Bronchial epithelial cell (primary cell): ENCODE data around the gene CLEC7A. TPM values are rescaled to one million over a fixed set of nuclear protein-coding genes. Genes with fewer than 3 reads are reported as not detected.

Source experiments
- DNase-seq: peaks from one replicate; pipeline ENCODE4 v3.0.0-alpha.2; 2010; ENCODE audit warnings: low read depth
- FAIRE-seq: peaks from 2 replicates; lab custom pipeline; 2011; peaks lifted over from hg19 to GRCh38; lab: Jason Lieb, UNC
- H3K27me3 ChIP-seq: 2 replicates; pipeline ENCODE4 v1.5.1; 2011; ENCODE audit warnings: low read length; ENCODE audit not compliant: control insufficient read depth, insufficient read depth
- H3K36me3 ChIP-seq: 2 replicates; pipeline ENCODE4 v1.5.1; 2011; ENCODE audit warnings: low read length; ENCODE audit not compliant: control insufficient read depth, insufficient read depth
- H3K4me3 ChIP-seq: 2 replicates; pipeline ENCODE4 v1.5.1; 2011; ENCODE audit warnings: mild to moderate bottlenecking, low read depth, low read length, control low read depth
- CTCF ChIP-seq: IDR thresholded peaks from 2 replicates; pipeline ENCODE4 v1.5.1; 2011; ENCODE audit warnings: mild to moderate bottlenecking, moderate library complexity, low read length, control low read depth, inconsistent platforms; ENCODE audit not compliant: insufficient read depth, severe bottlenecking
- total RNA-seq: library from RNA; depleted of rRNA; stranded (reverse); fragments of >200 nt; gene quantifications from 2 replicates; pipeline ENCODE4 v1.2.1, GENCODE V29; 2014

CLEC7A gene
- total RNA-seq, 1 donor from 2014 or later, result not detected

GRCh38 chr12:10122689-10123088, 7.3 kb downstream of the CLEC7A start:
- Histone ChIP-seq H3K36me3 (no peaks in the 10 kb centered on the region), H3K27me3 (no peaks in the 10 kb centered on the region), H3K4me3 (no peak overlapping the region)
- DNase-seq (no peak), FAIRE-seq (no peak)
- no peak for TF ChIP-seq CTCF

- Histone ChIP-seq H3K4me3 (no peak overlapping the region), H3K27me3 (no peaks in the 10 kb centered on the region), H3K36me3 (no peaks in the 10 kb centered on the region)
- DNase-seq (no peak), FAIRE-seq (no peak)
- no peak for TF ChIP-seq CTCF
These were observed 8.7 kb downstream of the CLEC7A start for GRCh38 chr12:10121278-10121677.

GRCh38 chr12:10119066-10119465, 10.9 kb downstream of the CLEC7A start:
- H3K36me3 ChIP-seq, result no peaks in the 10 kb centered on the region
- H3K27me3 ChIP-seq, result no peaks in the 10 kb centered on the region
- H3K4me3 ChIP-seq, result no peak overlapping the region
- TF ChIP-seq CTCF, result no peak
- FAIRE-seq (no peak), DNase-seq (no peak)

GRCh38 chr12:10115890-10116289, 14.1 kb downstream of the CLEC7A start:
- no peak for FAIRE-seq
- no peak for TF ChIP-seq CTCF
- DNase-seq, result peak; percentile 21

GRCh38 chr12:10115311-10115710, 14.7 kb downstream of the CLEC7A start:
- DNase-seq (no peak), FAIRE-seq (no peak)
- Histone ChIP-seq H3K27me3 (no peaks in the 10 kb centered on the region), H3K36me3 (no peaks in the 10 kb centered on the region), H3K4me3 (no peak overlapping the region)
- no peak for TF ChIP-seq CTCF

More at GRCh38 chr12:10115890-10116289, 14.1 kb downstream of the CLEC7A start:
- H3K36me3 ChIP-seq, result no peaks in the 10 kb centered on the region
- no peak overlapping the region for H3K4me3 ChIP-seq
- no peaks in the 10 kb centered on the region for H3K27me3 ChIP-seq

- H3K4me3 ChIP-seq, result no peak overlapping the region
- H3K27me3 ChIP-seq, result no peaks in the 10 kb centered on the region
- peak; percentile 31 for DNase-seq
- H3K36me3 ChIP-seq, result no peaks in the 10 kb centered on the region
- no peak for TF ChIP-seq CTCF
- no peak for FAIRE-seq
These were observed 16.1 kb downstream of the CLEC7A start for GRCh38 chr12:10113920-10114319.
